Stimulated activated CD4-positive, alpha-beta T cell treated with anti-CD3 and anti-CD28 coated beads, Interleukin-15, amount 100 ng/mL, for 24 hours (primary cell): ENCODE results near the gene USHBP1.

Source experiments
- DNase-seq: peaks from one replicate; pipeline ENCODE4 v3.0.0-alpha.2; 2020

The USHBP1 gene

DNA sequence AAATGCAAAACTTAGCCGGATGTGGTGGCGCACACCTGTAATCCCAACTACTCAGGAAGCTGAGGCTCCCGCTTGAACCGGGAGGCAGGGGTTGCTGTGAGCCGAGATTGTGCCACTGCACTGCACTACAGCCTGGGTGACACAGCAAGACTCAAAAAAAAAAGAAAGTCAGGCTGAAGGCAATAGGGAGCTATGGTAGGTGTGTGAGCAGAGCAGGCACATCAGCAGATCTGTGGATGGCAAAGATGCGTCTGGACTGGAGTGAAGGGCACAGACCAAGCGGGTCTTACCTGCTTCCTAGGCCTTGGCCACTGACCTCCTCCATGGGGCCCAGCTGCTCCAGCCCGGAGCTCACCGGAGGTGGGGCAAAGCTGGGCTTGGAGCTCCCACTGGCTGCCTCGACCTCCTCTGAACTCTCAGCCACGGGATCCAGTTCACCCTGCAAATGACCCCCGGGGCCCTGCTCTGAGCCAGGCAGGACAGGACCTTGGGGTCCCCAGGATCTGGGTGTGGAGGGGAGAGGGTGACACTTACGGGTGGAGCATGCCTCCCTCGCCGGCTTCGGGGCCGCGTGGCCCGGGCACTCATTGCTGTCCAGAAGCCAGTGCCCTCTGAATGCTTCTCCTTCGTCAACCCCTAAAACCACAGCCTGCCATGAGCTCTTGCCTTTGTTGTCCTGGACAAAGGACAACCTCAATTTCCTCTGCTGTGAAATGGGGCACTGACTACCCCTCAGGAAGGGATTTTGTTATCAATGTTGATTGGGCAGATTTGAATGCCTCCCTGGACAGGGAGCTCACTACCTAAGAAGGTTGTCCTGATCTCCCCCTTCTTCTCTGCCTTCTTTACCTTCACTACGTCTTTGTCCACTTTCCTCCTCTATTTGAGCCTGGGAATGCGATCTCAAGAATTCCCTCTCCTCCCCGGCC, 569 bp downstream of the USHBP1 start:
- no peak for DNase-seq

DNA sequence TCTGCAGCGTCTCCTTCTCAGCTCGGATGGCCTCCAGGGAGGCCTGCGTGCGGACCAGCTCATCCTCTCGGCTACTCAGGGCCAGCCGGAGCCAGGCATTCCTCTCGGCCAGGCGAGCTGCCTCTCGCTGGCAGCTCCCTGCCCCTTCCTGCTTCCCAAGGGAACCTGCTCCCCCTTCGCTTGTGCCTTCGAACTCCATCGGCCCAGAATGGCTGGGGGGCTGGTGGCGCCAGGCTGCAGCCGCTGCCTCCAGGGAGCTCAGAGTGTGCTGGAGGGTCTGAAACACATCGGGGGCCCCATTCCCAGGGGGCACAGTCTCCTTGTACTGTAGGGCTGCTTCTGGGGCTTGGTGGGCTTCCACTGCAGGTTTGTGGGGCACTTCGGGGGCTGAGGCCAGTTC, 2.0 kb downstream of the USHBP1 start:
- DNase-seq = no peak

- peak; percentile 93 for DNase-seq
Measured at GRCh38 chr19:17260842-17261325, 3.7 kb downstream of the USHBP1 start.

DNA sequence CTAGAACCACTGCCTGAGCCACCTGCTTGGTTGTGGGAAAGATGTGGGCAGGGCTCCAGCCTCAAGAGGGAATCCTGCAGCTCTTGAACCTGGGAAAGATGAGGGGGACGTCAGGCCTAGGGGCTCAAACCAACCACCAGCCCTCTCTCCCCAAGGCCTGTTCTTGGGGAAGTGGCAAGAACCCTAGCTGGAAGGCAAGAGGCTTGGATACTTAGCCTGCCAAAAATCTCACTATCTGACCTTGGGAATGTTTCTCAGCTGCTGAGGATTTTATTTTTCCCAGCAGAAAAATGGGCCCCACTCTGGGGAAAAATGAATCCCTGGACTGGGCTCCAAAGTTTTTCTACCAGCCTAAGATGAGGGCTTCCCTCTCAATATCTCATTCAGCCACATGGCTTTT, 4.6 kb downstream of the USHBP1 start:
- no peak for DNase-seq

- DNase-seq = no peak
Measured at GRCh38 chr19:17259118-17259780, 5.3 kb downstream of the USHBP1 start.

- DNase-seq = no peak
Measured at GRCh38 chr19:17256130-17256529, 8.4 kb downstream of the USHBP1 start.

- no peak for DNase-seq
Measured at GRCh38 chr19:17255150-17255621, 9.4 kb downstream of the USHBP1 start.

GRCh38 chr19:17254636-17255035, 9.9 kb downstream of the USHBP1 start:
- no peak for DNase-seq

DNA sequence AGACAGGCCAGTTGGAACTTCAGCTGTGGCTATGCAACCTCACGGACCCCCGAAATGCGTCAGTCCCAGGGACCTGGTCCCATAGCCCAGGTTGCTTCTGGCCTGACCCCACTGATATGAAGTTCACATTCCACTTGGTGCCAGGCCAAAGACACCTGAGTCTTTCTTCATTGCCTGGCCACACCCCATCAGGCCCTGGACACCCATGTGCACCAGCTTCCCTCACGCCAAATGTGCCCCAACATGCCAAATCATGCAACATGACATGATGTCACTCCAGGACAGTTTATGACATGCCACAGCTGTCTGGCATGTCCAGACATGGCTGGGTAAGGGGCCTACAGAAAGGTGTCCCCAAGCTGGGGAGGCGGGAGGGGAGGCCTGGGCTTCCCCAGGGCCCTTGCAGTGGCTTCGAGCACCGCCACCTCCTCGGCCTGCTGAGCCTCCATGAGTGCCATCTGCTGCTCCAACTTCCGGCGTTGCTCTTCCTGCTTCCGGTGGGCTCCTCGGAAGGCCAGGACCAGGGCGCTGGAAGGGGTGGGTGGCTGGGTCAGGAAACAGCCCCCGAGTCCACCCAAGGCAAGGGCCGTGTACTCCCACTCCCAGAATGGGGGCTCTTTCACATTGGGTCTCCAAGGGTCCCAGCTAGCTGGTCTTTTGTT, 14.5 kb downstream of the USHBP1 start:
- DNase-seq = no peak

DNA sequence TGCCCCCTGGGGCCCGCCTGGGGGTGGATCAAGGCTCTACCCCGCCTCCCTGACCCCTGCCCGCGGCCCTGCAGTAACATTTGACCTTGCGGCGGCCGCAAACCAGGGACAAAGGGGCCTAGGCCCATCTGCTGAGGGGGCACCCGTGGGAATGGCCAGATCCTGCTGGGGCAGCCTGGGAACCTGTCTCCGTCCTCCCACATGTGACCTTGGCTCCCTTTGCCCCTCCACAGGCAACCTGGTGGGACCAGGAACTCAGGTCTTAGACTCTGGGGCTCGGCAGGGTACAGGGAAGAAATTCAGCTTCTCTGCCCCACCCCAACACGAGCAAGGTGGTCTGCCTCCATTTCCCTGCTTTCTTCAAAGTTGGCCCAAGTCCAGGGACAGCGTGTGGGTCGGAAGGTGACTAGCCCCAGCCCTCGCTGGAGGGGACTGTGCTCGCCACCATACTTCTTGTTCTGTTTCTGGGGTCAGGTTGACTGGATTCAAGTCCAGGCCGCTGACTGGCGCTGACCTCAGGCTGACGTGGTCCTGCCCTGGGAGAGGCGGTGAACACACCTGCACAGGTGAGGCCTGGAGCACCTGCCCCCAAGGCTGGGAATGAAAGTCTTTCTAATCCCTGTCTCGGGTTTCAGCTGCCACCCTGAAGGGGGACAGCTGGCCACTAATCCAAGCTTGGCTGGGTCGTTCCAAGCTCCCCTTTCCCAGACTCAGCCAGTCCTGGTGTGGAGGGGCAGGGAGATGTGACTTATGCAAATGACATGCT, 16.4 kb downstream of the USHBP1 start:
- no peak for DNase-seq

GRCh38 chr19:17246681-17247425, 17.7 kb downstream of the USHBP1 start:
- DNase-seq = no peak

DNA sequence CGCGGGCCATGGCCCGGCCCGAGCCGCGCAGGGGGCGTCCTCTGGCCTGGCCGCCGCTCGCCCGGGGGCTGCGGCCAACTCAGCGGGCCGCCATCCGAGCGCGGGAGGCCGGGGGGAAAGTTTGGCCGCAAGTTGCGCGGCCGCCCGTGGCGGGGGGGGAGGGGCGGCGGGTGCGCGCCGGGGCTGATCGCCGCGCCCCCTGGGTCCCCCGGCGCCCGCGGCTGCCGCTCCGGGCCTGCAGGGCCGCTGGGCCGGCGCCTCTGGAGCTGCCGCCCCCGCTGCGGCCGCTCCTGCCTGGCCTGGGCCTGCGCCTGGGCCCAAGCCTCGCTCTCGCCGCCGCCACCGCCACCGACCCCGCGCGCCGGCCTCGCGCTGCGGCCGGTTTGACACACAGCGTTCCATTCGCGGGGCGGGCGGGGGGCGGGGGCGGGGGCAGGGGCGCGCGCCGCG, 19.0 kb downstream of the USHBP1 start, which contains the start of gene NR2F6:
TSS of gene NR2F6 (minus strand) at position 385 of the 450 bp plus-strand sequence. CDS start 699 bp downstream, outside the sequence.
- no peak for DNase-seq

GRCh38 chr19:17244618-17245534, 19.7 kb downstream of the USHBP1 start:
- peak; percentile 20 for DNase-seq

DNA sequence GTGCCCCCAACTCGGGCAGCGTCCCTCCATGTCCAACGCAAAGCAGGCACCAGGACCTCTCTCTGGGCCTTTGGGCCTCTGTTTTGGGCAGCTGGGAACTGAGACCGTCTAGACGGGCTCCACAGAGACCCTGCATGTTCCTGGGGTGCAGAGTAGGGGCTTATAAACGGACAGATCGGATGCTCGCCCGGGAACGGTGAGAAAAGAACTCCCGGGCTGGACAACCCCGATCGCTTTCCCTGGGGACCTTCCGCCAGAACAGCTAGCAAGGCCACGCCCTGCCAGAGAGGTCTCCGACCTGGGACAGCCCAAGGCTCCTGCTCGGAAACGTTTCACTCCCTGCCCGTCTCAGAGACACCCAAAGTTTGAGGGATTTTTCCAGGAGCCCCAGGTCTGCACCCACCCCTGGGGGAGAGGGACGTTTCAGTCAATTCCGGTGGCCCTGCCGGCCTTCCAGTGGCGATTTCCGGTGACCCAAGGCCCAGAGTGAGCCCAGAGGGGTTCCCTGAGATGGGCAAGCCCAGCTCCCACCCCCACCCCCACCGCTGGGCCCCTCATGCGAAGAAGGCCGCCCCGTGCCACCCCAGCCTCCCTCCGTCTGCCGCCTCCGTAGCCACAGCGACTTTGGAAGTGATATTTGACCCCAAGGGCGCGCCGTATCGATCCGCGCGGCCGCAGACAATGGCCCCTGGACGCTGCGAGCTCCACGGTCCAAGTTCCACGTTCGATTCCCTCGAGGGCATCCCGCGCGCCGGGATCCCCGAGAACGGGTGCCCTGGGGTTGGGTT, 20.5 kb downstream of the USHBP1 start:
- no peak for DNase-seq

GRCh38 chr19:17243211-17243829, 21.2 kb downstream of the USHBP1 start:
- no peak for DNase-seq

DNA sequence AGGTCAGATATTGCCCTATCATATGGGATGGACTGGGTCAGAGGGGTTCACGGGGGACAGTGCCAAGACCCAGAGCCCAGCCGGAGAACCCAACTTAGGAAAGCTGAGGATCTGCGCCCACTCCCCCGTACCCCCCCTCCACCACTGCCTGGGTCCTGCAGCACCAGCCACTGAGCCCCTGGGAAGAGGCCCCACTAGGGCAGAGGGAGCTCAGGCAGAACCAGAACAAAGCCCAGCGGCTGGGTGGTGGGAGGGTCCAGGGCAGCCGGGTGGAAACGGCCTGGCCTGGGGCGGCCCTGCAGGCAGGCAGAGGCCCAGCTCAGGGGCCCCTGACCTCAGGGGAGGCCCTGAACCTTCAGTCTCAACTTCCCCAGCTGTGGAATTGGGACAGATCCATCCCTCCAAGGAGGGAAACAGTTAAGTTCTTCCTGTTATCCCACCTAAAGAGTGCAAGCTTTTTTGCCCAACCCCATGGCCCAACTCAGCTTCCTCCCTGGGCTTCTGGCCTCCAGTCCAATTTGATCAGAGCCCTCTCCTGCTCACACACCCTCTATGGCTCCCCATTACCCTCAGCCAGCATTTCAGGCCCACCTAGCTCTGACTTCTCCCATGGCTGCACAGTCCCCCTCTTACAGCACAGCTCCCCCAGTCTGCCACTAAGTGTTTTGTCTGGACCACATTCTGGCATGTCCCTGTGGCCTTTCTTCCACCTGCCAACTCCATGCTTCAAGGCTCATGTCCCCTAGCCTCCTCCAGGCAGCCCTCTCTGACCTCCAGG, 21.9 kb downstream of the USHBP1 start:
- no peak for DNase-seq

DNA sequence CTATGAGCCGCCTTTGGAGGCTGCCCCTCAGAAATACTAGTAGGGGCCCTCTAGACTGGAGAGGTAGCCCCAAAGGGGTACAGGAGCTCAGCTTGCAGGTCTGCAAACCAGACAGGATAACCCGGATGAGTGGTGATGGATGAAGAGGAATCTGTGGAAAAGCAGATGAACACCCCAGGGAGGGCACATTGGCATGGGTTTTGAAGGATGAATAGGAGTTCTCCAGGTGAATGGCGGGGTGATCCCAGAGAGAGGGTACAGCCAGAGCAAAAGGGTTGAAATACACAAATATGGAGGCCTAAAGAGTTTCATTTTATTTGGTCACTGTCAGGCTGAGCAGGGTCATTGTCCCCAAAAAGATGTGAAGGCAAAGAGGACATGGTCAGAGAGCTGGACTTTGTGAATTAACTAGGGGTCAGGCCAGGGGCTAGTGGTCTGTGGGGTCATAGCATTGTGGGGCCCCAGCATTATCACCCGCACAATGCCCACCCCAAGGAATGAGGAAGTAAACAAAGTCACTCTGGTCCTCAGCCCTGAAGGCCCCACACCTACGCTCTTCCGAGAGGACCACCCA, 23.6 kb downstream of the USHBP1 start:
- DNase-seq = no peak
